OCI-LY1 (cell line): ENCODE measurements around the gene KREMEN2.
A peak's percentile ranks its signal among the peaks of the same experiment; 100 is the strongest.

Experiments used
- H2AFZ ChIP-seq: fragments of 200-600 bp; sonication (generic), shearing (Covaris generic); 2 replicates; pipeline ENCODE4 v1.6.0; 2014; ENCODE audit warnings: antibody characterized with exemption, mild to moderate bottlenecking, low read length
- H3F3A ChIP-seq: fragments of 200-600 bp; sonication (generic), shearing (Covaris generic); 2 replicates; pipeline ENCODE4 v1.6.0; 2014; ENCODE audit warnings: mild to moderate bottlenecking, antibody characterized with exemption, low read length, moderate library complexity; ENCODE audit not compliant: insufficient read depth
- H3K27ac ChIP-seq: fragments of 200-600 bp; sonication (generic); 2 replicates; pipeline ENCODE4 v1.5.1; 2014; ENCODE audit warnings: low read length, mixed run types, mild to moderate bottlenecking, low read depth; ENCODE audit not compliant: poor library complexity, severe bottlenecking
- H3K27me3 ChIP-seq: fragments of 200-600 bp; sonication (generic); 2 replicates; pipeline ENCODE4 v1.6.0; 2014; ENCODE audit warnings: antibody characterized with exemption, mild to moderate bottlenecking, low read length, moderate library complexity; ENCODE audit not compliant: insufficient read depth
- H3K36me3 ChIP-seq: fragments of 200-600 bp; sonication (generic); 2 replicates; pipeline ENCODE4 v1.6.1; 2014; ENCODE audit warnings: mild to moderate bottlenecking, antibody characterized with exemption, low read length, moderate library complexity, mixed read lengths; ENCODE audit not compliant: insufficient read depth
- H3K4me1 ChIP-seq: fragments of 200-600 bp; sonication (generic); 2 replicates; pipeline ENCODE4 v1.5.1; 2014; ENCODE audit warnings: mild to moderate bottlenecking, low read length, moderate library complexity; ENCODE audit not compliant: insufficient read depth, severe bottlenecking
- H3K4me2 ChIP-seq: fragments of 200-600 bp; sonication (generic), shearing (Covaris generic); 2 replicates; pipeline ENCODE4 v1.6.1; 2014; ENCODE audit warnings: low read length
- H3K4me3 ChIP-seq: fragments of 200-600 bp; sonication (generic); 2 replicates; pipeline ENCODE4 v1.5.1; 2014; ENCODE audit warnings: low read length, low read depth, mild to moderate bottlenecking, mixed read lengths; ENCODE audit not compliant: poor library complexity, severe bottlenecking
- H3K79me2 ChIP-seq: fragments of 200-600 bp; shearing (Covaris generic); 2 replicates; pipeline ENCODE4 v1.6.1; 2016; ENCODE audit warnings: mixed run types, low read length, mixed read lengths; ENCODE audit not compliant: insufficient read depth
- H3K9ac ChIP-seq: fragments of 200-600 bp; sonication (generic), shearing (Covaris generic); 2 replicates; pipeline ENCODE4 v1.6.1; 2014; ENCODE audit warnings: mild to moderate bottlenecking, low read length, mixed read lengths
- H3K9me2 ChIP-seq: fragments of 200-600 bp; sonication (generic), shearing (Covaris generic); 2 replicates; pipeline ENCODE4 v1.6.1; 2014; ENCODE audit warnings: low read depth, mild to moderate bottlenecking, low read length, mixed read lengths
- H3K9me3 ChIP-seq: fragments of 200-600 bp; shearing (Covaris generic); 2 replicates; pipeline ENCODE4 v1.6.1; 2014; ENCODE audit warnings: low read length, mixed read lengths
- H4K20me1 ChIP-seq: fragments of 200-600 bp; sonication (generic), shearing (Covaris generic); 2 replicates; pipeline ENCODE4 v1.6.0; 2016; ENCODE audit warnings: mild to moderate bottlenecking, low read length; ENCODE audit not compliant: insufficient read depth
- EZH2 ChIP-seq: fragments of 200-600 bp; sonication (generic), shearing (Covaris generic); IDR thresholded peaks from 2 replicates; pipeline ENCODE4 v1.8.0; 2017; ENCODE audit warnings: borderline replicate concordance, mixed run types, mild to moderate bottlenecking, antibody characterized with exemption, low read length, moderate library complexity, mixed read lengths
- TF ChIP-seq, protein P1 (sequence below): fragments of 200-600 bp; sonication (generic), shearing (Covaris generic); IDR thresholded peaks from 2 replicates; pipeline ENCODE4 v1.5.1; 2017; ENCODE audit warnings: mild to moderate bottlenecking, antibody characterized with exemption, low read length, moderate library complexity, mixed read lengths

Gene KREMEN2

GRCh38 chr16:2973605-2974318, 9.7 kb downstream of the KREMEN2 start:
- Histone ChIP-seq H2AFZ (no peak overlapping the region), H3K9ac (no peak overlapping the region), H3F3A (no peaks in the 10 kb centered on the region), H3K4me1 (peaks cover 60% of the 10 kb centered on the region), H3K4me2 (peak overlapping the region; percentile 18; the same call in 1 of the 2 replicates), H3K36me3 (peaks cover 78% of the 10 kb centered on the region), H3K4me3 (no peak overlapping the region), H3K27ac (peak overlapping the region; percentile 30), H3K27me3 (no peaks in the 10 kb centered on the region), H3K9me3 (no peaks in the 10 kb centered on the region), H4K20me1 (no peaks in the 10 kb centered on the region), H3K9me2 (no peaks in the 10 kb centered on the region), H3K79me2 (no peaks in the 10 kb centered on the region; the same call in 1 of the 2 replicates)
- TF ChIP-seq EZH2: no peak
- TF ChIP-seq, protein P1, sequence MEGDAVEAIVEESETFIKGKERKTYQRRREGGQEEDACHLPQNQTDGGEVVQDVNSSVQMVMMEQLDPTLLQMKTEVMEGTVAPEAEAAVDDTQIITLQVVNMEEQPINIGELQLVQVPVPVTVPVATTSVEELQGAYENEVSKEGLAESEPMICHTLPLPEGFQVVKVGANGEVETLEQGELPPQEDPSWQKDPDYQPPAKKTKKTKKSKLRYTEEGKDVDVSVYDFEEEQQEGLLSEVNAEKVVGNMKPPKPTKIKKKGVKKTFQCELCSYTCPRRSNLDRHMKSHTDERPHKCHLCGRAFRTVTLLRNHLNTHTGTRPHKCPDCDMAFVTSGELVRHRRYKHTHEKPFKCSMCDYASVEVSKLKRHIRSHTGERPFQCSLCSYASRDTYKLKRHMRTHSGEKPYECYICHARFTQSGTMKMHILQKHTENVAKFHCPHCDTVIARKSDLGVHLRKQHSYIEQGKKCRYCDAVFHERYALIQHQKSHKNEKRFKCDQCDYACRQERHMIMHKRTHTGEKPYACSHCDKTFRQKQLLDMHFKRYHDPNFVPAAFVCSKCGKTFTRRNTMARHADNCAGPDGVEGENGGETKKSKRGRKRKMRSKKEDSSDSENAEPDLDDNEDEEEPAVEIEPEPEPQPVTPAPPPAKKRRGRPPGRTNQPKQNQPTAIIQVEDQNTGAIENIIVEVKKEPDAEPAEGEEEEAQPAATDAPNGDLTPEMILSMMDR: no peak

GRCh38 chr16:2974319-2975056, 10.4 kb downstream of the KREMEN2 start:
- no peak overlapping the region for H3K27ac ChIP-seq
- H3K4me2 ChIP-seq: peak overlapping the region; percentile 18; the same call in 1 of the 2 replicates
- H3K36me3 ChIP-seq: peaks cover 78% of the 10 kb centered on the region
- H3K4me3 ChIP-seq: no peak overlapping the region
- H3K4me1 ChIP-seq: peaks cover 65% of the 10 kb centered on the region
- no peaks in the 10 kb centered on the region for H3K9me2 ChIP-seq
- H4K20me1 ChIP-seq: no peaks in the 10 kb centered on the region
- no peak overlapping the region for H3K9ac ChIP-seq
- H3K79me2 ChIP-seq: peaks cover under 1% of the 10 kb centered on the region; the same call in 1 of the 2 replicates
- H3K27me3 ChIP-seq: no peaks in the 10 kb centered on the region
- no peaks in the 10 kb centered on the region for H3K9me3 ChIP-seq
- H3F3A ChIP-seq: no peaks in the 10 kb centered on the region
- no peak overlapping the region for H2AFZ ChIP-seq
- no peak for TF ChIP-seq EZH2
- TF ChIP-seq, protein P1: no peak

DNA sequence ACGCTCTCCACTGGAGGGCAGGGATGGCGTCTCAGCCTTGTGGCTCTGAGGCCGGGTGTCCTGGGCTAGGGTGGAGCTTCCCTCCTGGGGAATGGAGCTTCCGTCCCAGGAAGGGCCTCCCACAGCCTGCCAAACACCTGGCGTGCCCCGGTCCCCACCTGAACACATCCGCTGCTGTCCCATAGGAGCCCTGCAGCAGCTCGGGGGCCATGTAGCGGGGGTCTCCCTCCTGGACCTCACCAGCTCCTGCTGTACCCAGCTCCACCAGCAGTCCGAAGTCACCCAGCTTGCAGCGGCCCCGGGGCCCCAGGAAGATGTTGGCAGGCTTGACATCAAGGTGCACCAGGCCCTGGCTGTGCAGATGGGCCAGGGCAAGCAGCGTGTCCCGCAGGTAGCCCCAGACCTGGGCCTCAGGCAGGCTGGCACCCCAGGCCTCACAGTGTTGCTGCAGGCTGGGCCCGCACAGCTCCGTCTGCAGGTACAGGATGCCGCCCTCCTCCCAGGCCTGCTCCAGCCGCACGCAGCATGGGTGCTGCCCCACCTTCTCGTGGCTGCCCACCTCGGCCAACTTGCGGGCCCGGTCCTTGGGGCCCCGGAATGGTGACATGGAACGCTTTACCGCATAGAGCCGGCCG, 11.2 kb downstream of the KREMEN2 start:
- no peaks in the 10 kb centered on the region for H3K9me3 ChIP-seq
- no peaks in the 10 kb centered on the region for H4K20me1 ChIP-seq
- H3K27ac ChIP-seq: no peak overlapping the region
- no peaks in the 10 kb centered on the region for H3K9me2 ChIP-seq
- H3K9ac ChIP-seq: no peak overlapping the region
- H3K36me3 ChIP-seq: peaks cover 78% of the 10 kb centered on the region
- peaks cover 66% of the 10 kb centered on the region for H3K4me1 ChIP-seq
- H3K4me3 ChIP-seq: no peak overlapping the region
- TF ChIP-seq EZH2: no peak
- TF ChIP-seq, protein P1: no peak
- H2AFZ ChIP-seq: no peak overlapping the region
- peak overlapping the region; percentile 18; the same call in 1 of the 2 replicates for H3K4me2 ChIP-seq
- no peaks in the 10 kb centered on the region for H3F3A ChIP-seq
- peaks cover 3% of the 10 kb centered on the region; the same call in 1 of the 2 replicates for H3K79me2 ChIP-seq
- no peaks in the 10 kb centered on the region for H3K27me3 ChIP-seq
